HepG2 (cell line): ENCODE measurements around the gene CTSD.

ENCODE experiments used
- CC2D1A ChIP-seq: sonication (generic); formaldehyde crosslinking; IDR thresholded peaks from 2 replicates; pipeline ENCODE4 v1.8.1; 2023; ENCODE audit warnings: mild to moderate bottlenecking, missing genetic modification reagents
- MBNL3 ChIP-seq: fragments of 250-450 bp; sonication (Bioruptor Pico); conservative IDR thresholded peaks from 2 replicates; pipeline ENCODE4 v1.8.0; 2022; ENCODE audit warnings: mild to moderate bottlenecking, inconsistent platforms
- MED1 ChIP-seq: sonication (generic); formaldehyde crosslinking; IDR thresholded peaks from 2 replicates; pipeline ENCODE4 v1.4.0; 2020; ENCODE audit warnings: missing genetic modification reagents
- YY1 ChIP-seq: IDR thresholded peaks from 2 replicates; pipeline ENCODE4 v1.6.1; 2011; ENCODE audit warnings: low read length, low read depth, moderate library complexity, mild to moderate bottlenecking; ENCODE audit not compliant: insufficient read depth, insufficient replicate concordance
- ZNF629 ChIP-seq: sonication (generic); formaldehyde crosslinking; conservative IDR thresholded peaks from 2 replicates; pipeline ENCODE4 v1.5.0; 2020; ENCODE audit warnings: missing genetic modification reagents
- TF ChIP-seq, protein P1 (sequence below), 2 experiments: IDR thresholded peaks; 2 replicates each; pipeline ENCODE4 v1.6.1; 2011 to 2012; ENCODE audit warnings: low read length in 2 of 2, borderline replicate concordance in 1 of 2, low read depth in 1 of 2, mild to moderate bottlenecking in 1 of 2, moderate library complexity in 1 of 2
- TF ChIP-seq, protein P2 (sequence below): IDR thresholded peaks from 2 replicates; pipeline ENCODE4 v1.6.1; 2018; ENCODE audit warnings: missing genetic modification reagents
- TF ChIP-seq, protein P3 (sequence below): sonication (generic); formaldehyde crosslinking; IDR thresholded peaks from 2 replicates; pipeline ENCODE4 v1.4.0; 2020; ENCODE audit warnings: mild to moderate bottlenecking, missing genetic modification reagents
- TF ChIP-seq, protein P4 (sequence below): sonication (generic); formaldehyde crosslinking; IDR thresholded peaks from 2 replicates; pipeline ENCODE4 v1.4.0; 2020; ENCODE audit warnings: mild to moderate bottlenecking, low read depth, missing genetic modification reagents
- TF ChIP-seq, protein P5 (sequence below): sonication (generic); formaldehyde crosslinking; IDR thresholded peaks from 2 replicates; pipeline ENCODE4 v1.9.0; 2021; ENCODE audit warnings: missing genetic modification reagents, mild to moderate bottlenecking, borderline replicate concordance
- TF ChIP-seq, protein P6 (sequence below): sonication (generic); formaldehyde crosslinking; IDR thresholded peaks from 2 replicates; pipeline ENCODE4 v1.4.0; 2020; ENCODE audit warnings: missing genetic modification reagents, borderline replicate concordance

DNA sequence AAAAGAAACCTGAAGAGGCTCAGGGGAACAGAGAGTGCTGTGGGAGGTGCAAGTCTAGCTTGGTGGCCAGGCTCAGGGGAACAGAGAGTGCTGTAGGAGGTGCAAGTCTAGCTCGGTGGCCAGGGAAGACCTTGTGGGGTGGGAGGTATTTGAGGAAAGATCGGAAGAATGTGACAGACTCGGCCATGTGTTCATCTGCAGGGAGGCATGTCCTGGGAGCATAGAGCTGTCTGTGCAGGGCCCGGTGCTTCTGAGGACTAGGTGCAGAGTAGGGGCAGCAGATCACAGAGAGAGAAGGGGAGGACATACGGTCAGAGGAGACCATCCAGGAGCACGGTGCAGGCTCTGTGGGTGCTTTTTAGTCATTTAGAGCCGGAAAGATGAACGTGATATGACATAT lies 24.2 kb downstream of the CTSD start:
- TF ChIP-seq ZNF629 (no peak), CC2D1A (no peak), MED1 (CRISPR knock-in tag) (no peak), YY1 (no peak), MBNL3 (no peak)
- TF ChIP-seq, protein P1, sequence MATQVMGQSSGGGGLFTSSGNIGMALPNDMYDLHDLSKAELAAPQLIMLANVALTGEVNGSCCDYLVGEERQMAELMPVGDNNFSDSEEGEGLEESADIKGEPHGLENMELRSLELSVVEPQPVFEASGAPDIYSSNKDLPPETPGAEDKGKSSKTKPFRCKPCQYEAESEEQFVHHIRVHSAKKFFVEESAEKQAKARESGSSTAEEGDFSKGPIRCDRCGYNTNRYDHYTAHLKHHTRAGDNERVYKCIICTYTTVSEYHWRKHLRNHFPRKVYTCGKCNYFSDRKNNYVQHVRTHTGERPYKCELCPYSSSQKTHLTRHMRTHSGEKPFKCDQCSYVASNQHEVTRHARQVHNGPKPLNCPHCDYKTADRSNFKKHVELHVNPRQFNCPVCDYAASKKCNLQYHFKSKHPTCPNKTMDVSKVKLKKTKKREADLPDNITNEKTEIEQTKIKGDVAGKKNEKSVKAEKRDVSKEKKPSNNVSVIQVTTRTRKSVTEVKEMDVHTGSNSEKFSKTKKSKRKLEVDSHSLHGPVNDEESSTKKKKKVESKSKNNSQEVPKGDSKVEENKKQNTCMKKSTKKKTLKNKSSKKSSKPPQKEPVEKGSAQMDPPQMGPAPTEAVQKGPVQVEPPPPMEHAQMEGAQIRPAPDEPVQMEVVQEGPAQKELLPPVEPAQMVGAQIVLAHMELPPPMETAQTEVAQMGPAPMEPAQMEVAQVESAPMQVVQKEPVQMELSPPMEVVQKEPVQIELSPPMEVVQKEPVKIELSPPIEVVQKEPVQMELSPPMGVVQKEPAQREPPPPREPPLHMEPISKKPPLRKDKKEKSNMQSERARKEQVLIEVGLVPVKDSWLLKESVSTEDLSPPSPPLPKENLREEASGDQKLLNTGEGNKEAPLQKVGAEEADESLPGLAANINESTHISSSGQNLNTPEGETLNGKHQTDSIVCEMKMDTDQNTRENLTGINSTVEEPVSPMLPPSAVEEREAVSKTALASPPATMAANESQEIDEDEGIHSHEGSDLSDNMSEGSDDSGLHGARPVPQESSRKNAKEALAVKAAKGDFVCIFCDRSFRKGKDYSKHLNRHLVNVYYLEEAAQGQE (IDR thresholded peaks at IDR 0.05; ENCODE audit: borderline replicate concordance in 1 of 2, low read depth in 1 of 2, low read length in 2 of 2), result no peak
- TF ChIP-seq, protein P2, sequence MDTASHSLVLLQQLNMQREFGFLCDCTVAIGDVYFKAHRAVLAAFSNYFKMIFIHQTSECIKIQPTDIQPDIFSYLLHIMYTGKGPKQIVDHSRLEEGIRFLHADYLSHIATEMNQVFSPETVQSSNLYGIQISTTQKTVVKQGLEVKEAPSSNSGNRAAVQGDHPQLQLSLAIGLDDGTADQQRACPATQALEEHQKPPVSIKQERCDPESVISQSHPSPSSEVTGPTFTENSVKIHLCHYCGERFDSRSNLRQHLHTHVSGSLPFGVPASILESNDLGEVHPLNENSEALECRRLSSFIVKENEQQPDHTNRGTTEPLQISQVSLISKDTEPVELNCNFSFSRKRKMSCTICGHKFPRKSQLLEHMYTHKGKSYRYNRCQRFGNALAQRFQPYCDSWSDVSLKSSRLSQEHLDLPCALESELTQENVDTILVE (CRISPR knock-in tag), result no peak
- TF ChIP-seq, protein P3, sequence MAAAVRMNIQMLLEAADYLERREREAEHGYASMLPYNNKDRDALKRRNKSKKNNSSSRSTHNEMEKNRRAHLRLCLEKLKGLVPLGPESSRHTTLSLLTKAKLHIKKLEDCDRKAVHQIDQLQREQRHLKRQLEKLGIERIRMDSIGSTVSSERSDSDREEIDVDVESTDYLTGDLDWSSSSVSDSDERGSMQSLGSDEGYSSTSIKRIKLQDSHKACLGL, result no peak
- TF ChIP-seq, protein P4, sequence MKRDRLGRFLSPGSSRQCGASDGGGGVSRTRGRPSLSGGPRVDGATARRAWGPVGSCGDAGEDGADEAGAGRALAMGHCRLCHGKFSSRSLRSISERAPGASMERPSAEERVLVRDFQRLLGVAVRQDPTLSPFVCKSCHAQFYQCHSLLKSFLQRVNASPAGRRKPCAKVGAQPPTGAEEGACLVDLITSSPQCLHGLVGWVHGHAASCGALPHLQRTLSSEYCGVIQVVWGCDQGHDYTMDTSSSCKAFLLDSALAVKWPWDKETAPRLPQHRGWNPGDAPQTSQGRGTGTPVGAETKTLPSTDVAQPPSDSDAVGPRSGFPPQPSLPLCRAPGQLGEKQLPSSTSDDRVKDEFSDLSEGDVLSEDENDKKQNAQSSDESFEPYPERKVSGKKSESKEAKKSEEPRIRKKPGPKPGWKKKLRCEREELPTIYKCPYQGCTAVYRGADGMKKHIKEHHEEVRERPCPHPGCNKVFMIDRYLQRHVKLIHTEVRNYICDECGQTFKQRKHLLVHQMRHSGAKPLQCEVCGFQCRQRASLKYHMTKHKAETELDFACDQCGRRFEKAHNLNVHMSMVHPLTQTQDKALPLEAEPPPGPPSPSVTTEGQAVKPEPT, result no peak
- TF ChIP-seq, protein P5, sequence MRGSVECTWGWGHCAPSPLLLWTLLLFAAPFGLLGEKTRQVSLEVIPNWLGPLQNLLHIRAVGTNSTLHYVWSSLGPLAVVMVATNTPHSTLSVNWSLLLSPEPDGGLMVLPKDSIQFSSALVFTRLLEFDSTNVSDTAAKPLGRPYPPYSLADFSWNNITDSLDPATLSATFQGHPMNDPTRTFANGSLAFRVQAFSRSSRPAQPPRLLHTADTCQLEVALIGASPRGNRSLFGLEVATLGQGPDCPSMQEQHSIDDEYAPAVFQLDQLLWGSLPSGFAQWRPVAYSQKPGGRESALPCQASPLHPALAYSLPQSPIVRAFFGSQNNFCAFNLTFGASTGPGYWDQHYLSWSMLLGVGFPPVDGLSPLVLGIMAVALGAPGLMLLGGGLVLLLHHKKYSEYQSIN (CRISPR knock-in tag), result no peak
- TF ChIP-seq, protein P6, sequence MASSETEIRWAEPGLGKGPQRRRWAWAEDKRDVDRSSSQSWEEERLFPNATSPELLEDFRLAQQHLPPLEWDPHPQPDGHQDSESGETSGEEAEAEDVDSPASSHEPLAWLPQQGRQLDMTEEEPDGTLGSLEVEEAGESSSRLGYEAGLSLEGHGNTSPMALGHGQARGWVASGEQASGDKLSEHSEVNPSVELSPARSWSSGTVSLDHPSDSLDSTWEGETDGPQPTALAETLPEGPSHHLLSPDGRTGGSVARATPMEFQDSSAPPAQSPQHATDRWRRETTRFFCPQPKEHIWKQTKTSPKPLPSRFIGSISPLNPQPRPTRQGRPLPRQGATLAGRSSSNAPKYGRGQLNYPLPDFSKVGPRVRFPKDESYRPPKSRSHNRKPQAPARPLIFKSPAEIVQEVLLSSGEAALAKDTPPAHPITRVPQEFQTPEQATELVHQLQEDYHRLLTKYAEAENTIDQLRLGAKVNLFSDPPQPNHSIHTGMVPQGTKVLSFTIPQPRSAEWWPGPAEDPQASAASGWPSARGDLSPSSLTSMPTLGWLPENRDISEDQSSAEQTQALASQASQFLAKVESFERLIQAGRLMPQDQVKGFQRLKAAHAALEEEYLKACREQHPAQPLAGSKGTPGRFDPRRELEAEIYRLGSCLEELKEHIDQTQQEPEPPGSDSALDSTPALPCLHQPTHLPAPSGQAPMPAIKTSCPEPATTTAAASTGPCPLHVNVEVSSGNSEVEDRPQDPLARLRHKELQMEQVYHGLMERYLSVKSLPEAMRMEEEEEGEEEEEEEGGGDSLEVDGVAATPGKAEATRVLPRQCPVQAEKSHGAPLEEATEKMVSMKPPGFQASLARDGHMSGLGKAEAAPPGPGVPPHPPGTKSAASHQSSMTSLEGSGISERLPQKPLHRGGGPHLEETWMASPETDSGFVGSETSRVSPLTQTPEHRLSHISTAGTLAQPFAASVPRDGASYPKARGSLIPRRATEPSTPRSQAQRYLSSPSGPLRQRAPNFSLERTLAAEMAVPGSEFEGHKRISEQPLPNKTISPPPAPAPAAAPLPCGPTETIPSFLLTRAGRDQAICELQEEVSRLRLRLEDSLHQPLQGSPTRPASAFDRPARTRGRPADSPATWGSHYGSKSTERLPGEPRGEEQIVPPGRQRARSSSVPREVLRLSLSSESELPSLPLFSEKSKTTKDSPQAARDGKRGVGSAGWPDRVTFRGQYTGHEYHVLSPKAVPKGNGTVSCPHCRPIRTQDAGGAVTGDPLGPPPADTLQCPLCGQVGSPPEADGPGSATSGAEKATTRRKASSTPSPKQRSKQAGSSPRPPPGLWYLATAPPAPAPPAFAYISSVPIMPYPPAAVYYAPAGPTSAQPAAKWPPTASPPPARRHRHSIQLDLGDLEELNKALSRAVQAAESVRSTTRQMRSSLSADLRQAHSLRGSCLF (CRISPR knock-in tag), result no peak
